Measurements from ENCODE around the gene KRTAP3-3.
"Not testable (repeated sequence)": the region's sequence is repeated elsewhere in the genome, so short reads cannot be mapped to it uniquely, and the experiment has no call there.

KRTAP3-3 gene

DNA sequence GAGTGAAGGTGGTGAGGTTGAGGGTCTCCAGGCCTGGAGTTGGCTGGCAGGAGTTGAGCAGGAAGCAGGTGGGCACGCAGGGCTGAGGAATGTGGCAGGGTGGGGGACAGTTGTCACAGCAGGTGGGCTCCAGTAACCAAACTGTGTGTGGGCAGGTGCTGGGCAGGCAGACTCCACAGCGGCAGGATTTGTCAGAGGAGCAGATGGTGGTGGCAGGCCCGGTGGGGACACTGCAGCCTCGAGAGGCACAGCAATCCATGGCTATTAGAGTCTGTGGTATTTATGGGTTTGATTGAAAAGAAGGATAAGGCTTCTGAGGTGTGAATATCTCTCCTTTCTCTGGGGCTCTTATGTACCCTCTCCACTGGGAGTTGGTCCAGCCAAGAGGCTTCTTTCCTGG is at the start of gene KRTAP3-3:
TSS of gene KRTAP3-3 (minus strand) at position 326 of the 400 bp plus-strand sequence. CDS start at position 259, 67 bp downstream.
- DNase-seq, result no peak

DNA sequence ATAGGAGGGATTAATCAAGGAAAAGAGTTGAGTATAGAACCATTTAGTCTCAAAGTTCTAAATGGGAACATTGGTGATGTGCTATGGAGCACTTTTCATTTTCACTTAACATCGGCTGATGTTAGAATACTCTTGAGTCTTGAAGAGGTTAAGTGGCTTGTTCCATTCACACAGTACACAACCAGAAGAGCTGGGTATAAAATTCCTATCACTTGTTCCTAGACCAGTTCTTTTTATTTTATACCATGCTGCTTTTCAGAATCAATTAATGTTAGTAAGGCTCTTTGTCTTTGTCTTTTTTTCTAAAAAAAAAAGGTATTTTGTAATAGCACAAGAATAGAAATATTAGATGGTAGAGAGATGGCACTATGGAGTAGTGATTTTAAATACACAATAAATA is 49.0 kb upstream of the KRTAP3-3 start:
- DNase-seq, result no peak

DNA sequence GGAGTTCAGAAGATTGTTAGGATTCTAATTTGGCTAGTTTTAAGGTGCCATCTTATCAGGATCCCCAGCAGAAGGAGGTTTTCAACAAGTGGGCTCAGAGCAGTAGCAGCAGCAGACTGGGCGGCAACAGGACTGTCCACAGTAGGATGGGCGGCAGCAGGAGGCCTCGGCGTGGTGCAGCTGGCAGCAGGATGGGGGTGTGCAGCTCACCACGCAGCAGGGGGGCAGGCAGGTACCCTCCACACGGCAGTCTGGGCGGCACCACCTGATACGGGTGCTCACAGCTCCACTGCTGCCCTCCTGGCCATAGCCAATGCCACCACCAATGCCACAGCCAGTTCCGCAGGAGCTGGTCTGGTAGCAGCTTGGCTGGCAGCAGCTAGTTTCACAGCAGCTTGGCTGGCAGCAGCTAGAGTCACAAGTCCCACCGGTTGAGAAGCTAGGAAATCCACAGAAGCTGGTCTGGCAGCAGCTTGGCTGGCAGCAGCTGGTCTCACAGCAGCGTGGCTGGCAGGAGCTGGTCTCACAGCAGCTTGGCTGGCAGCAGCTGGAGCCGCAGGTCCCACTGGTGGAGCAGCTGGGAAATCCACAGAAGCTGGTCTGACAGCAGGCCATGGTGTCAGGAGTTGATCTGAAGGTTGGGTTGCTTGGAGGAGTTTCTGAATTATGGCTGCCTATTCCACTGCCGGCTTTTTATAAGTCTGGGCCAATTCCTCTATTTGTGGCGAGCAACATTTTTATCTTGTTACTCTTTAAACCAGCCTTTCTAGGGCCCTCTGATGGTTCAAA is 47.0 kb upstream of the KRTAP3-3 start, which contains the start of gene KRTAP1-1:
TSS of gene KRTAP1-1 (minus strand) at position 668 of the 789 bp plus-strand sequence. CDS start at position 615, 53 bp downstream.
- DNase-seq, result peak in 3 of 56 donors; percentile 2 to 11 (median 7)

DNA sequence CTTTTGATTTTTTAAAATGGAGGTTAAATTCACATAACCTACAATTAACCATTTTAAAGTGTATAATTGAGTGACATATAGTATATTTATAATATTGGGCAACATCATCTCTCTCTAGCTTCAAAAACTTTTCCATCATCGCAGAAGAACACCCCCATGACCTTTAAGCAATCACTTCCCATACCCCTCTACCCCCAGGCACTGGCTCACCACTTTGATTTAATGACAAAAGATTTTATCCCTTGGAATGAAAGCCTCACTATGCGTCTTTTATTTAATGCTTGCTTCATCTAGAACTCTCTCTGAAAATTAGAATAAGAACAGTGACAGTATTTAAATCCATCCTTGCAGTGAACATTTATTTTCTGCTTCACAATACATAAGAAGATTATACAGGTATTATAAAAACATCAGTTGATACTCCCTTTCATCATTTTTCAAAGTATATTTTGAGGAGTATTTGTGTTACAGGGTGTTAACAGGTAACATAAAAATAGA is 43.9 kb upstream of the KRTAP3-3 start:
- no peak for DNase-seq

DNA sequence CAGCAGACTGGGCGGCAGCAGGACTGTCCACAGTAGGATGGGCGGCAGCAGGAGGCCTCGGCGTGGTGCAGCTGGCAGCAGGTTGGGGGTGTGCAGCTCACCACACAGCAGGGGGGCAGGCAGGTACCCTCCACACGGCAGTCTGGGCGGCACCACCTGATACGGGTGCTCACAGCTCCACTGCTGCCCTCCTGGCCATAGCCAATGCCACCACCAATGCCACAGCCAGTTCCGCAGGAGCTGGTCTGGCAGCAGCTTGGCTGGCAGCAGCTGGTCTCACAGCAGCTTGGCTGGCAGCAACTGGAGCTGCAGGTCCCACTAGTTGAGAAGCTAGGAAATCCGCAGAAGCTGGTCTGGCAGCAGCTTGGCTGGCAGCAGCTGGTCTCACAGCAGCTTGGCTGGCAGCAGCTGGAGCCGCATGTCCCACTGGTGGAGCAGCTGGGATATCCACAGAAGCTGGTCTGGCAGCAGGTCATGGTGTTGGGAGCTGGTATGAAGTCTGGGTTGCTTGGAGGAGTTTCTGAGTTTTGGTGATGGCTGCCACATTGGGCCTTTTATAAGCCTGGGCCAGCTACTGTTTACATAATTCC is 40.5 kb upstream of the KRTAP3-3 start, which contains the start of gene KRTAP1-3:
TSS of gene KRTAP1-3 (minus strand) at position 529 of the 590 bp plus-strand sequence. CDS start at position 476, 53 bp downstream.
- not testable (repeated sequence) for DNase-seq

DNA sequence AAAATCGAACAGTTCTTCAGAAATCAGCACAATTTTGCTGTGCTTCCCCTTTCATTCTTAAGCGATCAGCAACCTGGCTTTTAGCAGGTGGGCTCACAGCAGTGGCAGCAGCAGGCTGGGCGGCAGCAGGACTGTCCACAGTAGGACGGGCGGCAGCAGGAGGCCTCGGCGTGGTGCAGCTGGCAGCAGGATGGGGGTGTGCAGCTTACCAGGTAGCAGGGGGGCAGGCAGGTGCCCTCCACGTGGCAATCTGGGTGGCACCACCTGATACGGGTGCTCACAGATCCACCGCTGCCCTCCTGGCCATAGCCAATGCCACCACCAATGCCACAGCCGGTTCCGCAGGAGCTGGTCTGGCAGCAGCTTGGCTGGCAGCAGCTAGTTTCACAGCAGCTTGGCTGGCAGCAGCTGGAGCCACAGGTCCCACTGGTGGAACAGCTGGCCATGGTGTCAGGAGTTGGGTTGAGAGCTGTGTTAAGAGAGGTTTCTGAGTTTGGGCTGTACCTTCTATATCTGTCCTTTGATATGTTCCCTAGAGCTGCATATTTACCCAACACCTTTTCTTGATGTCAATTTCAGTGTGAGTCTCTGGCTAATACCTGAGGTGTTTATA is 35.8 kb upstream of the KRTAP3-3 start, which contains the start of gene KRTAP1-4:
TSS of gene KRTAP1-4 (minus strand) at position 563 of the 613 bp plus-strand sequence. CDS start at position 446, 117 bp downstream.
- DNase-seq, result no peak

DNA sequence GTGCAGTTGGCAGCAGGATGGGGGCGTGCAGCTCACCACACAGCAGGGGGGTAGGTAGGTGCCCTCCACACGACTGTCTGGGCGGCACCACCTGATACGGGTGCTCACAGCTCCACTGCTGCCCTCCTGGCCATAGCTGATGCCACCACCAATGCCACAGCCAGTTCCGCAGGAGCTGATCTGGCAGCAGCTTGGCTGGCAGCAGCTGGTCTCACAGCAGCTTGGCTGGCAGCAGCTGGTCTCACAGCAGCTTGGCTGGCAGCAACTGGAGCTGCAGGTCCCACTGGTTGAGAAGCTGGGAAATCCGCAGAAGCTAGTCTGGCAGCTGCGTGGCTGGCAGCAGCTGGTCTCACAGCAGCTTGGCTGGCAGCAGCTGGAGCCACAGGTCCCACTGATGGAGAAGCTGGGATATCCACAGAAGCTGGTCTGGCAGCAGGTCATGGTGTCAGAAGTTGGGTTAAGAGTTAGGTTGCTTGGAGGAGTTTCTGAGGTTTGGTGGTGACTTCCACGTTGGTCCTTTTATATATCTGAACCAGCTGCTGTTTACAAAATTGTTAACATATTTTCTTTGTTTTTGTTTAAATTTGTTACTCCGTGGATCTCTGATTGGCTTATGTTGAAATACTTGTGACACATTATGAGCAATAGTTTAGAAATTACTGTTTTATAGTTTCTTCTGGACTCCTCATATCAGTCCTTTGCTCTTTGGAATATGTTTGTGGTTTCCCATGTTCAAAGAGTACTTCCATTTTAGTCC is 32.9 kb upstream of the KRTAP3-3 start, which contains the start of gene KRTAP1-5:
TSS of gene KRTAP1-5 (minus strand) at position 494 of the 757 bp plus-strand sequence. CDS start at position 441, 53 bp downstream.
- no peak for DNase-seq

DNA sequence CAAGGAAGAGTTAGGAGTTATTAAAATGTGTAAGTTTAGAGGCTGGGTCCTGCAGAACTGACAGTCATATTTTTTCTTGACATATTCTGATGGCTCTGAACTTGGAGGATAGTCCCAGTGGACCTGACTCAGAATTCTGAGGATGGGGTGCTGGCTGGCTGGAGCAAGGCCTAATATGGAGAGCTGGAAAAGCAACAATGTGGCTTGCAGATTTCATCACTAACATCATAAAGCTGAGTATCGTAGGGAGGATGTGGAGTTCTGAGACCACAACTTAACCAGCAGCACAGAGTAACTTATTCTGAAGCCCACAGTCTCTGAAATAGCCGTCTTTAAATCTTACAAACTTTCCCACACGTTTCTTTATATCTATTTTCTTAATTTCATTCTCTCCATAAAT is 30.7 kb upstream of the KRTAP3-3 start:
- no peak for DNase-seq

DNA sequence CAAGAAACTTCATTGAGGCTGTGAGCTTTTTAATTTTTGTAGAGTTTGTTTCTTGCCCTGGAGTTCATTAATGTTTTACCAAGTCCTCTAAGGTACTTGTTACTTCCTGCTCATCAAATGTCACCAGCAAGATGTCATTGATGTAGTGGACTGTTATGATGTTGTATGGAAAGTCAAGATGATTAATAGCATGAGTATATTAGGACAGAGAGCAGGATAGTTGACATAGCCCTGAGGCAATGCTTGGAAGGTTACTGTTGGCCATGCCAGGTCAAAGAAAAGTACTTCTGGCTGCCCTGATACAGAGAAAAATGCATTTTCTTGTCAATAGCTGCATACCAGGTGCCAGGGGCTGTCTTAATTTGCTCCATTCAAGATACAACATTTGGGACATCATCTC is 26.4 kb upstream of the KRTAP3-3 start:
- no peak for DNase-seq

DNA sequence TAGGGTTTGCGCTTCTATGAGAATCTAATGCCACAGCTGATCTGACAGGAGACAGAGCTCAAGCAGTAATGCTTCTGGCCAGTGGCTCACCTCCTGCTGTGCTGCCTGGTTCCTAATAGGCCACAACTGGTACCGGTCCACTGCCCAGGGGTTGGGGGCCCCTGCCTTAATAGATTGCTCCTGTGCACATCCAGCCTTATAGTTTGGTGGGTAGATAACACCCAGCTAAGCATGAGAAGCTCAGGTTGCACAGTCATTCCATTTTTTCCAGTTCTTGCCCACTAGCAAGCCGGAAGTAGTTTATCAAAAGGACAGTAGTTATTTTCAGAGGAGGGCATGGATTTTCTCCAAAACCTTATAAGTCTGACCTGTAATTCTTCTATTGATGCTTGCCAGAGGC is 25.5 kb upstream of the KRTAP3-3 start:
- DNase-seq, result no peak

DNA sequence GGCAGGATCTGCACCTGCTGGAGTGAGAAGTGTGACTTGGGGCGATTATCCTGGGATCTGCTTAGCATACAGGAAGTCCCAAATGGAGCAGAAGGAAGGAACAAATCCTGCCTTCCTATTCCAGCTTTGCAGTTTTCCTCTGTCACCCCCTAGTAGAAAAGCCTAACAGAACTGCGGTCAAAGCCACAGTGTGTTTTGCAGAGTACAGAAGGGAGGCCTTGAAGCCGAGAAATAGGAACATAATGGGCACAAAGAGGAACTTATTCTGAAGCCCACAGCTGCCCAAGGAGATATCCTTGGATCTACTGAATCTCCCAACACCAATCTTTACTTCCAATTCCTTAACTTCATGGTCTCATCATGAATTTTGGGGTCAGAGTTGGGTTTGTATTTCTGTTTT is 24.6 kb upstream of the KRTAP3-3 start:
- no peak for DNase-seq

DNA sequence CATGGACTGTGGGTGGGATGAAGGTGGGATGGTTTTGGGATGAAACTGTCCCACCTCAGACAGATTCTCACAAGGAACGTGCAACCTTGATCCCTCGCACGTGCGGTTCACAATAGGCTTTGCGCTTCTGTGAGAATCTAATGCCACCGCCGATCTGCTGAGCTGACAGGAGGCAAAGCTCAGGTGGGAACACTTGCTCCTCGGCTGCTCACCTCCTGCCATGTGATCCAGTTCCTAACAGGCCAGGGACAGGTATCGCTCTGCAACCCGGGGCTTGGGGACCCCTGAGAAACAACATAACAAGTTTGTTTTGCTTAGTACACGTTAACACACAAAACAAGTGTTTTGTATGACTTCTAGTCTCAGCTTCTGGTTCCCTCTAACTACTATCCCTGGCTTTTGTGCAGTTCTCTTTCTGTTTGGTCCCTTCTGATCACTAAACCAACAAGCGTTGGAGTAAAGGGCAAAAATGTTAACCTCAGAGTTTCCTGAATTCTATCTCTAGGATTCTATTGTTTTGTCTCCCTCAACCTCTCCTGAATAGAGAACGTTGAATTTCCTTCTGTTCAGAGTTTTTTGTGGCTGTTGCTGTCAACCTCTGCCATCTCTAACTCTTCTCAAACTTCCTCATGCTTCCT is 22.7 kb upstream of the KRTAP3-3 start:
- no peak for DNase-seq

DNA sequence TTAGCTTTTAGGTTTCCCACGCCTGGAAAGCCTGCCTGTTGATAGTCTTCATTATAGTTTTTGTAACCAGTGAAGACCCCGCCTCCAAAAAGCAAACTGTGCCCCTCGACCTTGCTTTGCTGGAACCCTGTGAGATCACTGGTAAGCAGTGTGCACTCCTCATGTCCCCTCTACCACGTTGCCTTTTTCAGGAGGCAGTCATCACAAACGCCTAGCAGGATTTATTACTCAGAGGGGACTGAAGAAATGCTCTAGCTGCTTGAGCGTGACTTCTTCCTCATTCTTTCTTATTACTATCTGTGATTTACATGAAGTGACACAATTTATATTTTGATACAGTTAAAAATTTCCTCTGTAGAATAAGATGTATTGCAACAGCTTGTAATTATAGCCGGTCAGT is 21.5 kb upstream of the KRTAP3-3 start:
- no peak for DNase-seq

DNA sequence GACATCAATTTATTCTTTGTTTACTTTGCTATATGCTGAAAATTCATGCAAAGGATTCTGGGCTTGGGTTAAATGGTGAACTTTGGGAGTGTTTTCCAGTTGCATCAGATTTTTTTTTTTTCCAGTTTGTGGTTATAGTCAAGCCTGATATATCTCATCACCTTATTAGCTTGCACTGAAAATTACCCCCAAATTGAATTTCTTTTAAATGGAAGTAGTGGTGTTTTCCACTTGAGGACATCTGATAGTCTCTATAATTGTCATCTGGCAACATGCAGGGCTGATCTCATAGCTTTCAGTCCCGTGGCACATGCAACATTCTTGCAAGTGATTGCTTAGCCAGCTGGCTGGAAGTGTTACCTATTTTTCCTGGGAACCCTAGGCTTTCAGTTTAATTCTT is 19.6 kb upstream of the KRTAP3-3 start:
- DNase-seq, result no peak

DNA sequence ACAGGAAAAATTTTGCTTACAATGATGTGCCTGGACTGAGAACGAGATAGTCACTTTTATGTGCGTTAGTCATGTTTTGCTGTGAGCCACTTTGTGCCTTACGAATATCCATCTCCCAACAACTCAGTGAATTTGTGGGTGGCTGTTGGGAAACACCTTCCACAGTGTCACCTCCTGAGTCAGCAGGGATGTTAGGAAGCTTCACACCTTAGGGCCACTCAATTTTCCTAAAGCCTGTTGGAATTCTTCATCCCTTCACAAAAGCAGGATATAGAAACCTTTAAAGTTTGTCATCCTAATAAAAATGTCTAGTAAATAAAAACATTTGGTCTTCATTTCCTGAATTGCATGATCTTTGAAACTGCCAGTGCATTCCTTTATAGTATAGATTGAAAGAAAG is 19.2 kb upstream of the KRTAP3-3 start:
- no peak for DNase-seq

DNA sequence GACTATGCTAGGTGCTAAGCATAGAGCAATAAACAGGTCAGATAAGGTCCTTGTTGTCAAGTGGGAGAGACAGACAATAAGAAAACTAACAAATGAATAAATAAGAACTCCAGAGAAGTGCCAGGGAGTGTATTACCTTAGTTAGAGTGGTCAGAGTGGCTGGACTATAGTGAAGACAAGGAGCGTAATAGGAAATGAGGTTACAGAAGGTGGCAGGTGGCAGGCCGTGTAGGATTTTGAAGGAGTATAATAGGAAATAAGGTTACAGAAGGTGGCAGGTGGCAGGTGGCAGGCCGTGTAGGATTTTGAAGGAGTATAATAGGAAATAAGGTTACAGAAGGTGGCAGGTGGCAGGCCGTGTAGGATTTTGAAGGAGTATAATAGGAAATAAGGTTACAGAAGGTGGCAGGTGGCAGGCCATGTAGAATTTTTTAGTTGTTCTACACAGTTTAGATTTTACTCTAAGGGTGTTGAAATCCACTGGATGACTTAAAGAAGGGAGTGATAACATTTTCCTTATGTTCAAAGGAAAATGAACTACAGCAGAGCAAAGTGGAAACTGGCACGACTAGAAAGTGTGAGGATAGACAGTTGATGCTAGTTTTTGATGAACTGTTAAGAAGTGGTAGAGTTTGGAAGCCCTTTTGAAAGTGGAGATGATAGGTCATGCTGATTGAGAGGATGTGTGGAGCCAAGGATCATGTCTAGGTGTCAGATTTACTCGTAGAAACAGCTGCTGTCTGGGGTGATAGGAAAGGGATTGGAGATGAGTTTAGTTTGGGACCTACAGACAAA is 18.6 kb upstream of the KRTAP3-3 start:
- DNase-seq, result no peak

DNA sequence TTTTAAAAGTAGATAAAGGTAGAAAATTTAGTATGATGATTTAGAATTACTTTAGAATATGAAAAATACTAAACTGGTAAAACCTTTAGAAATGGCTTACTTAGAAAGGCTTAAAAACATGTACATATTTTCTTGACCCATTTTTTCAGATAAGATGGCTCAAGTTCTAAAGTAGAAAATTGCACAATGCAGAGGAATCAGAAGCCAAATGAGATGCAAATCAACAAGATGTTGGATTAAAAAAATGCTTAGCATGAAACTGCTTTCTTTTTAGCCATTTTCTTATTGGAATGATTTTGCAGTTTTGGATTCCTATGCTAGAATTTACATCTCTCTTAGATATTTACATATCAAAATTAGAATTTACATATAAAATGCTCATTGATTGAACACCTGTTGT is 16.5 kb upstream of the KRTAP3-3 start:
- DNase-seq, result no peak

DNA sequence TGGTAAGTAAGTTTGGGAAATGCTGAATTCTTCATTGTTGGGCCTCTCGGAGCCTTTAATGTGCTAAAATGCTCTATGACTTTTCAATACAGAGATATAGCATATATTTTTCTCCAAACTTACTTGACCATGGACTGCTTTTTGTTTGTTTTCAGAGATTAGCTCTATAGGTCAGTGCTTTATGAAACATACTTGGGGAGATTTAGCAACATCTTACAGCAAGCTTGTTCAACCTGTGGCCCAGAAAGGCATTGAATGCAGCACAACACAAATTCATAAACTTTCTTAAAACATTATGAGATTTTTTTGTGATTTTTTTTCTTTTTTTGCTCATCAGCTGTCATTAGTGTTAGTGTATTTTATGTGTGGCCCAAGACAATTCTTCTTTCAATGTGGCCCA is 16.0 kb upstream of the KRTAP3-3 start:
- DNase-seq, result no peak

DNA sequence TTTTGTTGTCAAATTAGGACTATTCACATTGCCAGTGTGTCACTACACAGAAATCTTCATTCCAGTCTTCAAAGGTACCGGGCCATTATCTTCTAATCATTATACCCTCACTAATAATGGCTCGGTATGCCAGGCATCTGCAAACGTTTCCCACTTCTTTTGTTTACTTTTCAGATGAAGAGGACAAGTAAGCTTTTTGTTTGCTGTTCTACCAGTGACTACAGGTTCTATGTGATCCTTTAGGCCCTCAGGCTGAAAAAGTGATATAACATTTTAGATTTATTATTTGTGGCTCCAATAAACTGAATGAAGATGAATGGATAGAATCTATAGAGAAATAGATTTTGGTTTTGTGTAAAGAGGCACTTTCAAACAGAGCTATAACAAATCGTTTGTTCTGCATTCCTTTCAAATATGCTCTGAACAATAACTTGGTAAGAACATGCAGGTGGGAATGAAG is 15.4 kb upstream of the KRTAP3-3 start:
- no peak for DNase-seq

DNA sequence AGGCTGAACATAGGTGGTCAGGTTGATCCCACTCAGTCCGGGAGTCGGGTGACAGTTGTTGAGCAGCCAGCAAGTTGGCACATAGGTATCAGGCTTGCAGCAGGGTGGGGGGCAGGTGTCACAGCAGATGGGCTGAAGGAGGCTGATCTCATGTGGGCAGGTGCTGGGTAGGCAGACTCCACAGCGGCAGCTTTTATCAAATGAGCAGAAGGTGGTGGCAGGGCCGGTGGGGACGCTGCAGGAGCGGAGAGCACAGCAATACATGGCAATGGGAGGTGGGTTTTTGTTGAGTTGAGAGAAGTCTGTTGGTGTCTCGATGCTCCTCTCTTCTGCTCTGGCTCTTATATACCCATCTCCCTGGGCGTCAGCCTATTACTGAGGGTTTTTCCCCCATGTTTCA is 14.8 kb upstream of the KRTAP3-3 start, which contains the start of gene KRTAP3-1:
TSS of gene KRTAP3-1 (minus strand) at position 318 of the 400 bp plus-strand sequence. CDS start at position 264, 54 bp downstream.
- DNase-seq, result no peak

Measured in nucleus accumbens (tissue), 56 donors.